HT-29 (cell line): ENCODE data around the gene TAF4B. TPM values are rescaled to one million over a fixed set of nuclear protein-coding genes. Genes with fewer than 3 reads are reported as not detected.

ENCODE experiments used
- DNase-seq: peaks from one replicate; pipeline ENCODE4 v3.0.0-alpha.2; 2015; ENCODE audit warnings: low spot score
- total RNA-seq: library from RNA; depleted of rRNA; stranded (reverse); fragments of >200 nt; shearing (Covaris generic); gene quantifications from 2 replicates; pipeline ENCODE4 v1.2.3, GENCODE V29; 2014

The TAF4B gene
- total RNA-seq, 1 experiment from 2014 or later = 7.8 TPM

DNA sequence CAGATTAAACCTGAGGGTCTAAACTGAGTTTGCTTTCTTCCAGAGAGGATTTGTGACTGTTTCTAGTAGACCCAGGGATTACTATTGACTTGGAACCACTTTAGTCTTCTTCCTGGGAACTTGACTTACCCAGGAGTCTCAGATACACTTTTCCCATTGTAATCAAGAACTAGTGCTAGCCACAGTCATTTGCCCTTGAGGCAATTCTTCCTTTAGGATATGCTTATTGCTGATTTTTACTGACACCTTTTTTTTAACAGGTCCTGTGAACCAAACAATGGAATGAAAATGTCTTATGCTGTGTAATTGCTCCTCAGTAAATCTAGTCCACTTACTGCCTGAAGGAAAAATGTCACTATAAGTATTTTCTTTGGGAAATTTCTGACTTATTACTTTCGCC, 78.3 kb downstream of the TAF4B start:
- no peak for DNase-seq

DNA sequence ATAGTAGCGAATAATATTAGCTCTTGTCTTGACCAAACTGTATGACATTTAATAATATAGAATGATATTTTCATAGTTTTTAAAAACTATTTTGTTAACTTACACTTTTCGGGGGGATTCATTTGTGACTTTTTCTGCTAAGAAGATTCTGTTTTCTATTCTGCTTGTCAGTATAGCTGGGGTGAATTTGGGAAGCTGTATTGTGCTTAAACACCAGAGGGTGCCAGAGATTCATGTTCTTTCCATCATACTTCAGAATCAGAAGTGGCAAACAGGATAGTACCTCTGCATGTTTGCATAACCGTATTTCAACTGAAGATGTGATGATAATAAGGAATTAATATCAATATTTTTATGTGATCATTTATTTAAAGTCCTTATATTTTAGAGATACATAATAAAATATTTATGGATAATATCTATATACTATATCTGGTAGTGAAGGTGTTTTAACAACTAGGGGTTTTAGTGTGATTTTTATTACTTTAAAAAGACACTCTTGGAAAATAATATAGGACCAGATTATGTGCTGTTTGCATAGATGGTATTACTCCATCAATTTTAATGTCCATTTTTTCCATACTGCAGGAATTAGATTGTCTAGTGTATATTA, 81.0 kb downstream of the TAF4B start:
- peak; percentile 64 for DNase-seq

DNA sequence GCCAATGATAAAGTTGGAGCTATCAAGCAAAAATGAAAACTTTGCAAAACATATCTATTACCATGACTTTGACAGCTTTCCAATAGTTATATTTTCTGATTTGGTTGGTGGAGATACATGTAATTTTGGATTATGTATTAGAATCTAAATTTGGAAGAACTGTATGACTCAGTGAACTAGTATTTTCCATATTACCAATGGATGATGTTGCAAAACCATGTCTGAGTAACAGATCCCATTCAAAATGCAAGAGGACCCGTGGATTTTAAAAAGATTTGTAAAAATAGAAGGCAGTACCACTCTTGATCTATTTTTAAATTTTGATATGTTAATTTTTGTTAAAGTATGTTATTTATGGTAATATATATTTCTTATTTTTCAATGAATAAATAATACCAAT, 83.0 kb downstream of the TAF4B start:
- no peak for DNase-seq

DNA sequence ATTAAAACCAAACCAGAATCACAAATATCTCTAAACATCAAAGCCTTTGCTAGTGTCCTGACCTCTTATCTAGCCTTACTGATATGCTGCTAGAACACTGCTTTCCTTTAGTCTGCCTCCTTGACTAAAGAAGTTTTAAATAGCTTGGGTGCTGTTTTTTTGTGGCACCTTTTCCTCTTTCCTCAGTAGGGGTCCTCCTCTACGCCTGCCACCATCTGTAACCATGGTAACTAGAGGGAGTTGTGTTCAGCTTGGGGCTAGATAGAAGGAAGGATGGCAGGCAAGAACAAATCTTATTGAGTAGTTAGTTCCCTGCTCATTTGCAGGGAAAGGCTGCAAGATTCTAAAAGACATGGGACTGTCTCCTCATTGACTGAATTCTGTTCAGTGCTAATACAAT, 86.0 kb downstream of the TAF4B start:
- DNase-seq = no peak

DNA sequence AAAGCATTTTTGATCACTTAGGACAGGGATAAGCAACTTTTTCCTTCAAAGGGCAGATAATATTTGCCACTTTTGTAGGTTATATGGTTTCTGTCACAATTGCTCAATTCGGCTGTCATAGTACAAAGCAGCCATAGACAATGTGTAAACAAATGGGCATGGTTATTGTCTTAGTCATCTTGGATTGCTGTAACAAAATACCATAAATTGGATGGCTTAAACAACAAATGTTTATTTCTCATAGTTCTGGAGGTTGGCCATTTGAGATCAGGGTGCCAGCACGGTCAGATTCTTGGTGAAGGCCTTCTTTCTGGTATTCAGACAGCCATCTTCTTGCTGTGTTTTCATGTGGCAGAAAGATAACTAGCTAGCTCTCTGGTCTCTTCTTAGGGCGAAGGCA, 91.2 kb downstream of the TAF4B start:
- no peak for DNase-seq

DNA sequence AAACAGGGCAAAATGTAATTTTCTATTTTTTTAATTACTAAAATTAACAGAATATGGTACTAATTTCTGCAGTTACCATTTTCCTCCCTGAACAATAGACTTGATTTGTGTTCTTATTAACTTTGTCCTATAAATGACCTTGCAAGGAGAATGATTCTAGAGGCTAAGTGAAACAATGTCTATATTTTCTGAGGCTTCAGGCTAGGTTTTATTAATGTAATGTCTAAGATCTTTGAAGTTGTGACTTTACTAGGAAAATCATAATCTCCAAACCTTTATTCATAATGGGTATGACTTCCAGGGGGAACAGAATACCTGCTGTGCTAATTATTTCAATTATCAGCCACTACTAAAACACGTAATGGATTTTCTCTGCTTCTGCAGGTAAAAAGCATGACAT, 94.4 kb downstream of the TAF4B start:
- no peak for DNase-seq

DNA sequence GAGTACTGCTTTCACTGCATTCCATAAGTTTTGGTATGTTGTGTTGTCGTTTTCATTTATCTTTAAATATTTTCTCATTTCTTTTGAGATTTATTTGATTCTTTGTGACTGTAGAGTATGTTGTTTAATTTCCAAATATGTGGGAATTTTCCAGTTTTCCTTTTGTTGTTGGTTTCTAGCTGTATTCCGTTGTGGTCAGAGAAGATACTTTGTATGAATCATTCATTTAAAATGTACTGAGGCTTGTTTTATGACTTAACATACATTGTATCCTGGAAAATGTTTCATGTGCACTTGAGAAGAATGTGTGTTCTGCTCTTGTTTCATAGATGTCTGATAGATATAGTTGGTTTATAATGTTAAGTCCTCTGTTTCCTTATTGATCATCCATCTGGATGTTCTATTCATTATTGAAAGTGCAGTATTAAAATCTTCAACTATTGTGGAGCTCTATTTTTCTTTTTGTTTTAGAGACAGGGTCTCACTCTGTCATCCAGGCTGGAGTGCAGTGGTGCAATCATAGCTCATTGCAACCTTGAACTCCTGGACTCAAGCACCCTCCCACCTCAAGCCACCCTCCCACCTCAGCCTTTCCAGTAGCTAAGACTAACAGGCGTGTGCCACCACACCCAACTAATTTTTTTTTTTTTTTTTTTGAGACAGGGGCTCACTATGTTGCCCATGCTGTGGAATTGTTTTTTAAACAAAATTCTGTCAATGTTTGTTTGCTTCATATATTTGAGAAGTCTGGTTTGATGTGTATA, 96.8 kb downstream of the TAF4B start:
- no peak for DNase-seq

DNA sequence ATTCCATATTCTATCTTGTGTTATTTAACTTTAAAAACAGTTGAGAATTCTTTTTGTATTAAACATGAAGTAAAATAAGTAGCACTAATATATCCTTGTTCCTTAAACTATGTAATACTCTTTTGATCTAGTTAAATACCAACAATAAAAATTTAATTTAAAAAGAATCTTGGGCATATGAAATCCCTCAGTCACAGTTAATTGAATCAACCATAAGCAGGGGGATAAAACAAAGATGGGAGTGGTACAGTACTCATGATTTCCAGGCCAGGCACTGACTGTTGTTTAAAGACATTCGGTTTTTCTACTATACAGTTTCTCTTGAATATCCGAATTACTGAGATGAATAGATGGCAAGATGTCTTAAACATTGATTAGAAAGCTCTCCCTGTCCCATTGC, 99.5 kb downstream of the TAF4B start:
- no peak for DNase-seq

DNA sequence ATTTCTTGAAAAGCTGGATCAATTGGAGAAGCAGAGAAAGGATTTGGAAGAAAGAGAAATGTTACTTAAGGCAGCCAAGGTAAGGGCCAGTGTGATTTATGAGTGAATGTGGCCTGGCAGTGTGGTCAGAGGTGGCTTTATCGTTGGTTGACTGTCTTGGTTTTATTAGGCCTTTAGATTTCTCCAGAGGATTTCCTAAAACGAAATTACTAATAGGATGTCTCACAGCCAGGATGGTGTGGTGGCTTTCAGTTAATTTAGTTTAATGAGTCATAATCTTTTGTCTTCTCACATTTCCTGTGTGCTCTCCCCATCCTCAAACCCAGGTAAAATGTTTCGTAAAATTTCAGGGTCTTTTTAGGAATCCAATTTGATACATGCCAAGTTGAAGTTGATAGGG, 100.8 kb downstream of the TAF4B start:
- DNase-seq = no peak

DNA sequence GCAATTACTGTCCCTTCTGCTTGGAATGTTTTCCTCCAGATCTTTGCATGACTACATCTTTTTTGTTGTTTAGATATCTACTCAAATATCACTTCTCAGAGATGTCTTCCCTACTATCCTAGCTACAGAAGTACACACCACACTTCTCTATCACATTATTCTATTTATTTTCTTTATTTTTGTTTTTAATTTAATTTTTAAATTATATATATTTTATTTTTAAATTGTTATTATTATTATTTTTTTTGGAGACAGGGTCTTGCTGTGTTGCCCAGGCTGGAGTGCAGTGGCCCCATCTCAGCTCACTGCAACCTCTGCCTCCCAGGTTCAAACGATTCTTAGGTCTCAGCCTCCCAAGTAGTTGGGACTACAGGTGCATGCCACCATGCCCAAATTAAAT, 106.7 kb downstream of the TAF4B start:
- no peak for DNase-seq

DNA sequence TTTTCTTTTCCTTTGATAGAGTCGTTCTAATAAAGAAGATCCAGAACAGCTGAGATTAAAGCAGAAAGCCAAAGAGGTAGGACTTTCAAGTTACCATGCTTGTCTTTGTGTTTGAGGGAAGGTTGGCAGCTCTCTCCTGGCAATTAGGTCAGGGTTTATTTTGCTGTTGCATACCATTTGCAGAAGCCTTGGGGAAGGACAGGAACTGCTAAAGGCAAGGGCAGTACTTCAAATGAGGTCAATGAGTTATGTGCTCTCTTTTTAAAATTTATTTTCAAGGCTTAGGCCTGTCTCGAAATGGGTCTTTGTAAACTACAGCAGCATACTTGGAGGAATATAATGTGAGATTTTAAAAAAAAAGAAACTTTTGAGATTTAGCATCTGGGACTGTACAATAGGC, 108.9 kb downstream of the TAF4B start:
- no peak for DNase-seq

DNA sequence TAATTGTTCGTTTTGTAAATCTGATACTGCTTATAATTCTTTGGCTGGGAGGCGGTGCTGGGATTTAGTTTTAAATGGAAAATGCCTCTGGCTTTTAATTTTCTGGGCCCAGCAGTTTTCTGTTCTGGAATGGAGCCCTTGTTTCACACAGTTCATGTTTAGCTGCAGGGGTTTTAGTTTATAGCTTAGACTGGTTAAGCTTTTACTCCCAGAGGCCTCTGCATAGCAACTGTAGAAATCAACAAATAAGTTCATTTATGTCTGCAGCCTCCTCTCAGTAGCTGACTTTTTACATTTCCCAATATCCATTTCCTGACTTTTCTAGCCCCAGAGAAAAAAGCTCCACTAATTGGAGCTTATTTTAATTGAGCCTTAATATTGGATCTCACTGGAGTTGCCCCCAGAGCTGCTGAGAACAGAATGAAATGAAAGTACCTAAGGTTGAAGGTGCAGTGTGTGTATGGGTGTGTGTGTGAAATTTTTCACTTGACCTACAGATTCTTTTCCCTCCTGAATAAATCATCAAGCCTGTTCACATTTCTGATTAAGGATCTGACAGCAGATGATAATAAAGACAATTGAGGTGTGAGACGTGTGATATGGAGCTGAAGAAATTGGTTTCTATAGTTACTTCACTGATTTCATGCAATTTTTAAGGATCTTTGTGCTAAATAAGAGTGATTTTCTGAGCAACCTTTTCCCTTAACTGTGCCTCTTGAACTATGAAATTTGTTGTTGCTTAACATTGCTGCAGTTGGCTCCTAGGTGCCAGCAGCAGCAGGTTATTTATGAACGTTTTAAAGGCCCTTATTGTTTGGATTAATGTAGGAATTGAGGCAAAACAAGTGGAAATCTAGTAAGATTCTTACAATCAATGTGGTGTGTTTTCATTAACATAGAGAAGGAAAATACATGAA, 109.6 kb downstream of the TAF4B start:
- DNase-seq = no peak

DNA sequence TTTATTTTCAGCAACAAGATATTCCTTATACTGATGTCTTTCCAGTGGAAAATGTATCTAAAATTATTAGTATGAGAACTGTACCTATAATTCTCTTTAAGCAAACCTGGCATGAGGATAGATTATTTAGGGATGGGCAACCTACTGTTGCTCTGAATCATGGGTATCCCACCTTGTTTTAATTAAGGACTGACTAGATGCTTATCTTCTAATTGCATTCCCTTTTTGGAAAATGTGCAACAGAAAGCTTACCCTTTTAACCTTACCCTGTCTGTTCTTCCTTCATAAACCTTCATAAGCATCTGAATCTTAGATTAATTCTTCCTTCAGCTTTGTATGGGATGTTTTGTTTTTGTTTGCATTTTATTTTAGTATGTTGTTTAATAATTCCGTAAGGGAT, 110.3 kb downstream of the TAF4B start:
- no peak for DNase-seq

DNA sequence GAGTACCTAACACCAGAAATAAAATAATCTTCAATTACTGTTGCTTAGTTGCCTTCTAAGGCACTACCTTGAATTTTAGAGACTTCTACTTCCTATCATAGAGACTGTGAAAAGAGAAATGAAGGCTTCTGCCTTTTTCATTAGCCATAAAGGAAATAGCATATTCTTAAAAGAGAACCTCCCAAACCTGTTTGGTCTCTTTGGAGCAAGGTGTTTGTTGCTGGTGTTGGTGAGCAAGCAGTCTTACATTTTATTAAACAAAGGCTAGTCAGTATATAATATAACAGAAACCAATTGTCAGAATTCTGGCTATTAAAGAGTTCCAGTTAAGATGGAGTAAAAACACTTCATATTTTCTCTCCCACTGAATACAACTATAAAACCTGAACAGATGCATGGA, 116.4 kb downstream of the TAF4B start:
- peak; percentile 60 for DNase-seq

DNA sequence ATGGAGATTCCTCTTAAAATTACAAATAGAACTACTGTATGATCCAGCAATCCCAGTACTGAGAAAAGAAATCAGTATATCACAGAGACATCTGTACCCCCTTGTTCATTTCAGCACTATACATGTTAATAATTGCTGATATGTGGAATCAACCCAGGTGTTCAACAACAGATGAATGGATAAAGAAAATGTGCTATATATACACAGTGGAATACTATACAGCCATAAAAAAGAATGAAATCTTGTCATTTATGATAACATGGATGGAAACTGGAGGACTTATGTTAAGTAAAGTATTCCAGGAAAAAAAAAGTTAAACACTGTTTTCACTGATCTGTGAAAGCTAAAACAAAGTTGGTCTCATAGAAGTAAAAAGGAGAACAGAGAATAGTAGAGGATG, 124.7 kb downstream of the TAF4B start:
- no peak for DNase-seq

DNA sequence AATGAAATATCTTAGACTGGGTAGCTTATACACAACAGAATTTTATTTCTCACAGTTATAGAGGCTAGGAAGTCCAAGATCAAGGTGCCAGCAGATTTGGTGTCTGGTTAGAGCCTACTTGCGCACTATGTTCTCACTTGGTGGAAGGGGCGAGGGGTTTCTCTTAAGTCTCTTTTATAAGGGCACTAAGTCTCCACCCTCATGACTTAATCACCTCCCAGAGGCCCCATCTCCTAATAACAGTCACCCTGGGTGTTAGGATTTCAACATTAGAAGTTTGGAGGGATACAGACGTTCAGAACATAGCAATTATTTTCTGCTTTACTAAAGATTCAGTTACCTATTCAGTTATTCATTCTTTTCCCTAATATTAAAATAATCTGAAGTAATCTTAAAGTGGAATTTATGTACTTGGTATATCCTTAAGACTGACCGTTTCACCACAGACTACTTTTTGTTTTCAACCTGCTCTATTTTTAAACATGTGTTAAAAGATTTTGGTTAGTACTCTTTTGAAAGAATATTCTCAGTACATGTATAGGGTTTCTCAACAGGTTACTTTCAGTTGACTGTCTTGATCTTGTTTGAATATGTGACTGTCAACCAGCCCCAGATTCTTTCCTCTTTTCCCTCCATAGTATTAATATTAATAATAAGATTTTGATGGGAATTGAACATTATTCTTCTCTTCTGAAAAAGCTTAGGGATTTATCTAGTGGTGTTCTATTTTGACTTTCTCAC, 130.0 kb downstream of the TAF4B start:
- DNase-seq = no peak

DNA sequence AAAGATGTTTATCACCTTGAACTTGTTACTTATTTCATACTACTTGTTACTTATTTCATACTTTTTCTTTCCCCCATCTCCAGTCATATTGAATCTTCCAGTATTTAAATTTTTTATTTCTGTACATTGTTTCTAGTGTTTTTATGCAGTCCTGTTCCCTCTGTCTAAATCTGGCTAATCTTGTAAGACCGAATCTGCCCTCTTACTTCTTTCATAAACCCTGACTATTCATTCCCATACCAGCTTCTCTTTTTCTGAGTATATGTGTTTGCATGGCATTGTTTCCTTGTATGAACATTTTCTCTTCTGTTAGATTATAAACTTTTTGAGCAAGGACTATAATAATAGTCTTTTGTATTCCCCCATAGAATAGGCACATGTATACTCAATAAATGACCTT, 131.7 kb downstream of the TAF4B start:
- DNase-seq = no peak

DNA sequence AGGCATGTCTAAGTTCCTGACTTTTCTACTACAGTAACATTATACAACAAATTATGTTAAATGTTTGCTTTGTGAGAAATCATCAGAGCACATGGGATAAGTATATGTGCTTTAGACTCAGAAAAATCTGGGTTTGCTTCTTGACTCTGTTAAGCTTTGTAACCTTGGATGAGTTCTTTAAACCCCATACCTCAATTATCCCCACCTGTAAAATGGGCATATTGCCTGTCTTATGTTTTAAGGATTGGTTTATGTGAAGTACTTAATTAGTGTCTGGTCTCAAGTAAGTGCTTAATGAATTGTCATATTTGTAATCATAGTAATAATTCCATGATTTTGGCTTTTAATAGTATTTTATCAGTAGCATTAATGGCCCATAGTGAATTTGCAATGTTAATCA, 135.8 kb downstream of the TAF4B start:
- no peak for DNase-seq

DNA sequence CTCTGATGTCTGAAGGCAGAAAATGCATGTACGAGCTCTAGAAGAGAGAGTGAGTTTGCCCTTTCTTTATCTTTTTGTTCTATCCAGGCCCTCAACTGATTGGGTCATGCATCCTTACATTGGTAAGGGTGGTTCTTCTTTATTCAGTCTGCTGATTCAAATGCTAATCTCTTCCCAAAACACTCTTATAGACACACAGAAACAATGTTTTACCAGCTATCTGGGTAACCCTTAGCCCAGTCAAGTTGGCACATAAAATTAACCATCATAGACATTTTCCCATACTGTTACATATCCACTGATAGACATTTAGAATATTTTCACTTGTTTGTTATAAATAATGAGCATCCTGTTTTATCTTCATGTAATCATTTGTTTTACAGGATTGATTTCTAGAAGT, 141.2 kb downstream of the TAF4B start:
- DNase-seq = no peak

DNA sequence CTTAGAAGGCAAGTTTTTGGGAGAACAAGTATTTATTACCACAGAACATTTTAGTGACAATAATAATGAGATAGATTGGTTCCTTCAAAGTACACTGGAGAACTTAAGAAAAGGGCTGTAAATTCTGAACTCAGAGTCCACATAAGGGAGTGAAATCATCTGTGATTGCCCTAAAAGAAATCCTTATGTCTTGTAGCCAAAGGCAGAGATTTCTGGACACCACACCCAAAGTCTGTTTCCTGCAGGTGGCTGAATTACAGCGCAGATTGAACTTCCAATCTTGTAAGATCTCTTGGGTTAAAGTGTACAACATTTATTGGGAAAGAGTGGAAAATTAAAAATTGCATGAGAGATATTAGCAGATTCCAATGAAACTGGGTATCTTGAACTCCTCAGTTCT, 143.8 kb downstream of the TAF4B start:
- no peak for DNase-seq

DNA sequence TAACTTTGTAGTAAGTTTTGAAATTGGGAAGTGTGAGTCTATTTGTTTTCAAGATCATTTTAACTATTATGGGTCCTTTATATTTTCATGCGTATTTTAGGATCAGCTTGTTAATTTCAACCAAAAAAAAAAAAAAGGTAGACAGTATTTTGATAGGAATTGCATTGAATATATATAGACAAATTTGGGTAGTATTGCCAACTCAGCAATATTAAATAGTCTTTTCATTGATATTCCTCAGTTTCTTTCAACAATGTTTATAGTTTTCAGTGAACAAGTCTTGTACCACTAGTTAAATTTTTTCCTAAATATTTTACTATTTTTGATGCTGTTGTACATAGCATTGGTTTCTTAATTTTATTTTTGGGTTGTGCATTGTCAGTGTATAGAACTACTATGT, 149.9 kb downstream of the TAF4B start:
- no peak for DNase-seq

DNA sequence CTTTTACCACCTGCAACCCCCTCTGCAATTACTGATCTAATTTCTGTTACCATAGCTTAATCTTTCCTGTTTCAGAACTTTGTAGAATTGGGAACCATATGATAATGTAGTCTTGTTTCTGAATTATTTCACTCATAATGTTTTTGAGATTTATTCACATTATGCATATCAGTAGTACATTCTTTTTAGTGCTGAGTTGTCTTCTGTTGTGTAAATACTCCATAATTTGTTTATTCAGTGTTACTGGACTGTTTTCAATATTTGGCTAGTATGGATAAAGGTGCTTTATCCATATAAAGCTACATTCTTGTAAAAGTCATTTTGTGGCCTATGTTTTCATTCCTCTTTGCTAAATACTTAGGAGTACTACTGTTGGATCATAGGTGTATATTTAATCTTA, 152.5 kb downstream of the TAF4B start:
- no peak for DNase-seq
